IMR-90 (cell line): ENCODE measurements around the gene SMG1. TPM values are rescaled to one million over a fixed set of nuclear protein-coding genes. Genes with fewer than 3 reads are reported as not detected.

ENCODE experiments used
- ATAC-seq: fragments of 200-7000 bp; cut with Tn5 transposase; 2 replicates; pipeline ENCODE4 v1.9.1; 2020; ENCODE audit warnings: low read depth, mild to moderate bottlenecking, moderate library complexity
- BruUV-seq: library from RNA; stranded (reverse); fragments of 400-500 nt; replicated peaks from 2 replicates; lab custom pipeline; 2021; lab: Mats Ljungman, UMichigan
- CTCF ChIA-PET: fragments of 300-600 bp; formaldehyde crosslinking; extraction: SDS; loops from one replicate; lab custom pipeline; 2021; ENCODE audit warnings: antibody characterized with exemption; lab: Yijun Ruan, JAX
- POLR2A ChIA-PET: fragments of 300-600 bp; sonication (Branson Sonifier 250); formaldehyde crosslinking; loops from one replicate; lab custom pipeline; 2022; ENCODE audit warnings: antibody characterized with exemption; ENCODE audit not compliant: unreplicated experiment; lab: Charles Lee
- DNase-seq: peaks from one replicate; pipeline ENCODE4 v3.0.0; 2013
- H2AFZ ChIP-seq: replicated peaks from 2 replicates; pipeline ENCODE3; 2013; ENCODE audit warnings: low read length, mild to moderate bottlenecking; ENCODE audit not compliant: poor library complexity
- H2AK5ac ChIP-seq: 2 replicates; pipeline ENCODE4 v1.6.1; 2013; ENCODE audit warnings: low read depth, low read length, inconsistent platforms
- H2AK9ac ChIP-seq: replicated peaks from 2 replicates; pipeline ENCODE3; 2013; ENCODE audit warnings: mild to moderate bottlenecking, low read depth, low read length, moderate library complexity; ENCODE audit not compliant: poor library complexity
- H2BK120ac ChIP-seq: 2 replicates; pipeline ENCODE4 v1.6.1; 2013; ENCODE audit warnings: low read depth, low read length, inconsistent platforms
- H2BK15ac ChIP-seq: 3 replicates; pipeline ENCODE4 v1.6.1; 2013; ENCODE audit warnings: low read depth, low read length, inconsistent platforms
- H2BK20ac ChIP-seq: 2 replicates; pipeline ENCODE4 v1.6.1; 2013; ENCODE audit warnings: low read depth, mild to moderate bottlenecking, inconsistent platforms, low read length, moderate library complexity
- H2BK5ac ChIP-seq: 2 replicates; pipeline ENCODE4 v1.6.1; 2013; ENCODE audit warnings: mild to moderate bottlenecking, low read depth, low read length, inconsistent platforms; ENCODE audit not compliant: poor library complexity, severe bottlenecking
- H3K14ac ChIP-seq: replicated peaks from 2 replicates; pipeline ENCODE4 v1.6.1; 2013; ENCODE audit warnings: low read depth, low read length, inconsistent platforms
- H3K18ac ChIP-seq: 2 replicates; pipeline ENCODE4 v1.6.1; 2013; ENCODE audit warnings: low read depth, low read length, control low read depth
- H3K23ac ChIP-seq: 2 replicates; pipeline ENCODE4 v1.6.1; 2013; ENCODE audit warnings: low read depth, low read length, inconsistent platforms
- H3K27ac ChIP-seq: 2 replicates; pipeline ENCODE4 v1.5.1; 2013; ENCODE audit warnings: mild to moderate bottlenecking, control low read depth, low read length; ENCODE audit not compliant: insufficient read depth
- H3K27me3 ChIP-seq: 2 replicates; pipeline ENCODE4 v1.6.1; 2013; ENCODE audit warnings: low read length; ENCODE audit not compliant: control insufficient read depth, insufficient read depth
- H3K36me3 ChIP-seq: 2 replicates; pipeline ENCODE4 v1.6.1; 2013; ENCODE audit warnings: low read length, mixed read lengths; ENCODE audit not compliant: control insufficient read depth, insufficient read depth
- H3K4ac ChIP-seq: 2 replicates; pipeline ENCODE4 v1.6.1; 2013; ENCODE audit warnings: low read depth, low read length, inconsistent platforms
- H3K4me1 ChIP-seq: 2 replicates; pipeline ENCODE4 v1.6.1; 2013; ENCODE audit warnings: low read length, mixed read lengths; ENCODE audit not compliant: control insufficient read depth, insufficient read depth
- H3K4me2 ChIP-seq: 2 replicates; pipeline ENCODE4 v1.6.1; 2013; ENCODE audit warnings: low read depth, mild to moderate bottlenecking, control low read depth, low read length, moderate library complexity
- H3K4me3 ChIP-seq: 2 replicates; pipeline ENCODE4 v1.5.1; 2013; ENCODE audit warnings: low read depth, mild to moderate bottlenecking, control low read depth, low read length, moderate library complexity; ENCODE audit not compliant: insufficient read depth
- H3K56ac ChIP-seq: 2 replicates; pipeline ENCODE4 v1.6.1; 2013; ENCODE audit warnings: low read length, inconsistent platforms; ENCODE audit not compliant: insufficient read depth; ENCODE audit errors: extremely low read depth
- H3K79me1 ChIP-seq, 2 experiments: 2 replicates each; pipeline ENCODE4 v1.6.1; 2013; ENCODE audit warnings: low read length in 2 of 2, inconsistent platforms in 1 of 2, low read depth in 1 of 2
- H3K9ac ChIP-seq: 2 replicates; pipeline ENCODE4 v1.6.1; 2013; ENCODE audit warnings: low read depth, low read length, control low read depth
- H3K9me1 ChIP-seq: 2 replicates; pipeline ENCODE4 v1.6.1; 2013; ENCODE audit warnings: low read length, inconsistent platforms; ENCODE audit not compliant: insufficient read depth
- H3K9me3 ChIP-seq: 2 replicates; pipeline ENCODE4 v1.6.1; 2013; ENCODE audit warnings: low read length; ENCODE audit not compliant: control insufficient read depth, insufficient read depth
- H4K20me1 ChIP-seq: 2 replicates; pipeline ENCODE4 v1.6.1; 2013; ENCODE audit warnings: low read length, inconsistent platforms; ENCODE audit not compliant: insufficient read depth
- H4K5ac ChIP-seq: 2 replicates; pipeline ENCODE4 v1.6.1; 2013; ENCODE audit warnings: mild to moderate bottlenecking, low read depth, low read length, control low read depth
- H4K8ac ChIP-seq, 2 experiments: 2 replicates each; pipeline ENCODE4 v1.6.1; 2013; ENCODE audit warnings: low read depth in 2 of 2, low read length in 2 of 2, control low read depth in 1 of 2, inconsistent platforms in 1 of 2
- H4K91ac ChIP-seq: 2 replicates; pipeline ENCODE4 v1.6.1; 2013; ENCODE audit warnings: low read depth, low read length, inconsistent platforms; ENCODE audit not compliant: insufficient read depth
- CEBPB ChIP-seq: IDR thresholded peaks from 2 replicates; pipeline ENCODE4 v1.6.1; 2012; ENCODE audit warnings: low read depth, low read length, improper control_type of control experiment
- FOS ChIP-seq: fragments of 150-350 bp; IDR thresholded peaks from 2 replicates; pipeline ENCODE4 v1.6.1; 2016; ENCODE audit warnings: low read depth, low read length
- MAFK ChIP-seq: IDR thresholded peaks from 2 replicates; pipeline ENCODE4 v1.6.1; 2012; ENCODE audit warnings: low read depth, low read length, improper control_type of control experiment
- MXI1 ChIP-seq: IDR thresholded peaks from 2 replicates; pipeline ENCODE4 v1.6.1; 2012; ENCODE audit warnings: low read depth, mild to moderate bottlenecking, low read length, moderate library complexity, borderline replicate concordance
- NFE2L2 ChIP-seq: fragments of 150-350 bp; IDR thresholded peaks from 2 replicates; pipeline ENCODE4 v1.6.1; 2016; ENCODE audit warnings: low read depth, mild to moderate bottlenecking, low read length
- POLR2A ChIP-seq: IDR thresholded peaks from 2 replicates; pipeline ENCODE4 v1.6.1; 2012; ENCODE audit warnings: mild to moderate bottlenecking, low read depth, low read length
- RCOR1 ChIP-seq: IDR thresholded peaks from 2 replicates; pipeline ENCODE4 v1.6.1; 2012; ENCODE audit warnings: mild to moderate bottlenecking, low read length, improper control_type of control experiment; ENCODE audit not compliant: insufficient replicate concordance
- dilution Hi-C: fragments of 300-500 bp; cut with HindIII; formaldehyde crosslinking; loops from one replicate; pipeline ENCODE4 v1.14.3; 2018; ENCODE audit warnings: low sequenced_read_pairs; ENCODE audit not compliant: unreplicated experiment
- in situ Hi-C: fragments of 300-500 bp; cut with MboI; formaldehyde crosslinking; loops from 3 replicates; pipeline ENCODE4 v1.14.3; 2019; ENCODE audit warnings: low sequenced_read_pairs, inconsistent platforms, mixed read lengths
- intact Hi-C: fragments of 100-400 bp; cut with micrococcal nuclease; formaldehyde crosslinking; loops from 2 replicates; pipeline ENCODE4 v1.10.0; 2022
- polyA plus RNA-seq, 3 experiments: library from polyadenylated mRNA; depleted of rRNA; stranded (reverse); fragments of >200 nt; gene quantifications; 2 replicates each; pipeline ENCODE4 v1.2.3, GENCODE V29; 2012; ENCODE audit warnings: low replicate concordance in 1 of 3
- total RNA-seq: library from RNA; depleted of rRNA; stranded (reverse); fragments of >200 nt; gene quantifications from 2 replicates; pipeline ENCODE4 v1.2.3, GENCODE V29; 2012

Gene SMG1
- total and polyA plus RNA-seq, 2 of the 4 experiments (the other 2 are of a cell fraction): 13.4 to 53.8 TPM

DNA sequence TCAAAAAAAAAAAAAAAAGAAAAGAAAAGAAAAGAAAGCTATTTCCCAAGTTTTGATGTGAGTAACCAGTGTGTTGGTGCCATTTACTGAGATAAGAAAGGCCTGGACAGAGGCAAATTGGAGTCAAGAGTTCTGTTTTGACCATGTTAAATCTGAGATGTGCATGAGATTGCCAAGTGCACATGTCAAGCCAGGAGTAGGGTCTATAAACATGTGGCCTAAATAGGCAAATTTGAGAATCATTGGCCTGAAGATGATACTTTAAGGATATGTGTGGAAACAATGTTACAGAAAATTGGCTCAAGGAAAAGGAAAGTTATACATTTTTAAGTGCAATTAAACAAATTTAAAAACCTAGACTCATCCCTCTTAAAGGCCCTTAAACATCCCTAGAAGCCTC, 15.3 kb upstream of the SMG1 start:
- no peak for DNase-seq
- Histone ChIP-seq H4K8ac (no peak overlapping the region), H3K23ac (no peak overlapping the region), H4K91ac (no peak overlapping the region), H2AFZ (no peak overlapping the region), H2BK120ac (no peak overlapping the region), H3K9me3 (no peaks in the 10 kb centered on the region), H3K4me1 (no peaks in the 10 kb centered on the region), H3K27me3 (peaks cover 1% of the 10 kb centered on the region), H3K18ac (no peak overlapping the region), H3K4me2 (no peak overlapping the region), H2BK5ac (no peak overlapping the region), H2BK15ac (no peak overlapping the region), H2BK20ac (no peak overlapping the region), H3K14ac (no peak overlapping the region), H3K27ac (no peak overlapping the region), H4K5ac (no peak overlapping the region), H2AK5ac (no peak overlapping the region), H3K79me1 (no peaks in the 10 kb centered on the region), H3K36me3 (no peaks in the 10 kb centered on the region), H3K4ac (no peak overlapping the region), H3K9me1 (no peaks in the 10 kb centered on the region), H2AK9ac (no peak overlapping the region), H3K56ac (no peak overlapping the region), H3K9ac (no peak overlapping the region), H3K4me3 (no peak overlapping the region), H4K20me1 (no peaks in the 10 kb centered on the region)
- ATAC-seq: no peak
- intact Hi-C loops (no loop called here), in situ Hi-C loops (no loop called here), dilution Hi-C loops (no loop called here)
- ChIA-PET CTCF (interaction anchor here (0.7 to 1.1 kb wide), 3 partner anchors 9 to 173 kb away, joined by 3 to 5 read pairs (median 5); no protein-coding TSS in a partner anchor), POLR2A (no interaction called here)
- no TSS peak for BruUV-seq
- no peak for TF ChIP-seq RCOR1
- TF ChIP-seq MAFK: no peak
- no peak for TF ChIP-seq FOS
- no peak for TF ChIP-seq POLR2A
- TF ChIP-seq MXI1: no peak
- TF ChIP-seq NFE2L2: no peak
- TF ChIP-seq CEBPB: no peak
